Measurements from ENCODE around the gene ADD2. TPM values are rescaled to one million over a fixed set of nuclear protein-coding genes. Genes with fewer than 3 reads are reported as not detected.

Gene ADD2
- total RNA-seq, 8 experiments from 2014 or later = 0.49 to 66.9 (median 44.5) TPM

DNA sequence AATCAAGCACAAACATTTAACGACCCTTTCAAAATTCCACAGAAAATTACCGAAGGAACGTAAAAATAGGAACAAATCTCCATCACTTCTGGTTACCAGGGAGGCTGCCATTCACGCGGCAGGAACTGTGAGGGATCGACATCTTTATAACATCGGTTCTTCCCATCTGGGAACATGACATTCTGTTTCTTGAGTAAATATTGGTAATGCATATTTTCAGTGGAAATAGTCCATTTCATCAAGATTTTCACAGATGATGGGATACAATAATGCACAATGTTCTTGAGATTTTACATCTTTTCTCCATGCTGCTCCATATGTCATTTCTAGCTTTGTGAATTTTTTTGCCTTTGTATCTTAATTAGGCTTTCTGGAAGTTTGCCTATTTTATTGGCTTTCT lies 10.0 kb downstream of the ADD2 start:
- no peak for ATAC-seq (replicated peaks in 6 of 8)
- 10 to 100% (median 87%) methylated on average over 2 to 7 of the region's 7 CpGs for WGBS, 10 experiments
- H3K27ac ChIP-seq = no peak overlapping the region
- no peak overlapping the region for H3K4me3 ChIP-seq
- H3K4me1 ChIP-seq (replicated peaks in 1 of 2) = peaks cover 22 to 29% of the 10 kb centered on the region in 2 donors
- in situ Hi-C loops (cut with MboI; ENCODE audit: low pct_unique_long_range_greater_than_20kb in 2 of 9, low sequenced_read_pairs in 9 of 9, unreplicated experiment in 9 of 9) = no loop called here

DNA sequence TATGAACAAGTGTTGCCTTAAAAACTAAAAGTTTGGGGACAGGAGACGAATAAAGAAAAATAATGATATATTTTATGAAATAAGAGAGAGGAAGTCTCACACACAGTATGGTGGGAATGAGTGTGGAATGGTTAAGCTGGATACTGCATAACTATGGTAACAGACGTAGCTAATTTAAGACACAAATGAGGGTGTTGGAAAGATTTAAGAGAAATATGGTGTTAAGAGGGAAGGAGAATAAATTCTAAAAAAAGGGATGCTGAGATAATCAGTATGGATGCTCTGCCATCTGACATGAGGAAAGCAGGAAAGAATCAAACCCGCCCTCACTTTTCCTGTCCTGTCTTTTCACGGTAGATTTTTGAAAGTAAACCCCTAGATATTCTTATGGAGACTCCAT lies 10.6 kb downstream of the ADD2 start:
- H3K4me3 ChIP-seq = no peak overlapping the region
- H3K27ac ChIP-seq = no peak overlapping the region
- peaks cover 25 to 35% of the 10 kb centered on the region in 2 donors for H3K4me1 ChIP-seq (replicated peaks in 1 of 2)
- in situ Hi-C loops (cut with MboI; ENCODE audit: low pct_unique_long_range_greater_than_20kb in 2 of 9, low sequenced_read_pairs in 9 of 9, unreplicated experiment in 9 of 9) = no loop called here
- no peak for ATAC-seq (replicated peaks in 6 of 8)
- 17 to 100% (median 90%) methylated on average over 1 to 4 of the region's 4 CpGs for WGBS, 10 experiments

DNA sequence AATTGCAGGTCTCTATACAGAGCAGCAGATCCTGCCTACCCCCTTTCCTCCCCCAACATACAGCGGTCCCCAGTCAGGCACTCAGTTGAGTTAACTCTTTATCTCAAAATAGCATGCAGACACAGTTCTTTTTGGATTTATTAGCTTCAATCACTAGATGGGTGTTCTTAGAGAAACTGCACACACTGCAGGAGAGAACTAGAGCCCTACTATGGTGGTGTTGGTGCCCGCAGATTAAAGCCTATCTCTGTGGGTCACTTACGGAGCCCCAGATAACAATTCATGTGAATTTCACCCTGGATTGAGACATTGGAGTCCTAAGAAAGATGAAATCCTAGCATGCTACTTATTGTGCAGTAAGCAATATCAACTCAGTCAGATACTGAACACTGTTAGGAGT lies 11.9 kb downstream of the ADD2 start:
- WGBS, 10 experiments = 20 to 100% (median 96%) methylated on average over 1 to 3 of the region's 3 CpGs; no CpG with 5 or more reads in 3 of the 10 experiments
- Histone ChIP-seq H3K4me3 (no peak overlapping the region), H3K4me1 (replicated peaks in 1 of 2) (peaks cover 25 to 43% of the 10 kb centered on the region in 2 donors), H3K27ac (no peak overlapping the region)
- ATAC-seq (replicated peaks in 6 of 8) = no peak
- in situ Hi-C loops (cut with MboI; ENCODE audit: low pct_unique_long_range_greater_than_20kb in 2 of 9, low sequenced_read_pairs in 9 of 9, unreplicated experiment in 9 of 9) = no loop called here

DNA sequence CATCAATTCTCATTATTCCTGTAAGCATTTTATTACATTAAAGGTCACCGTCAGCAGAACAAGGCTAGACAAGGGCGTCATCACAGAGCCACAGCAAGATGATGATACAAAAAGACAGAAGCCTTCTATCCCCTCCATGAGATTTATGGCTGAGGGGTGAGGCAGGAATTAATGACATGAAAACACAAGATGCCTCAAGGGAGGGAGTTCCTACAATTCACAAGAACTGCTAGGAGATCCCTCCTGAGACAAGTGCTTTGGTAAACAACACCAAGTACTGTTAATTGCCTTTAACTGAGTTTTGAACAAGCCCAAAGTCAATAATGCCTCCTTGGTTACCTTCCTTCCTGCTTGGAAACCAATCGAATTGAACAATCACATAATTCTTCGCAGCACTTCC lies 14.1 kb downstream of the ADD2 start:
- 0 to 93% (median 47%) methylated on average over 1 to 4 of the region's 4 CpGs; no CpG with 5 or more reads in 1 of the 10 experiments for WGBS, 10 experiments
- H3K4me3 ChIP-seq = no peak overlapping the region
- ATAC-seq (replicated peaks in 6 of 8) = peak; percentile 41 to 98 (median 94)
- peak overlapping the region; percentile 20 to 44 for H3K27ac ChIP-seq
- peaks cover 23 to 43% of the 10 kb centered on the region in 2 donors for H3K4me1 ChIP-seq (replicated peaks in 1 of 2)
- in situ Hi-C loops (cut with MboI; ENCODE audit: low pct_unique_long_range_greater_than_20kb in 2 of 9, low sequenced_read_pairs in 9 of 9, unreplicated experiment in 9 of 9) = no loop called here

DNA sequence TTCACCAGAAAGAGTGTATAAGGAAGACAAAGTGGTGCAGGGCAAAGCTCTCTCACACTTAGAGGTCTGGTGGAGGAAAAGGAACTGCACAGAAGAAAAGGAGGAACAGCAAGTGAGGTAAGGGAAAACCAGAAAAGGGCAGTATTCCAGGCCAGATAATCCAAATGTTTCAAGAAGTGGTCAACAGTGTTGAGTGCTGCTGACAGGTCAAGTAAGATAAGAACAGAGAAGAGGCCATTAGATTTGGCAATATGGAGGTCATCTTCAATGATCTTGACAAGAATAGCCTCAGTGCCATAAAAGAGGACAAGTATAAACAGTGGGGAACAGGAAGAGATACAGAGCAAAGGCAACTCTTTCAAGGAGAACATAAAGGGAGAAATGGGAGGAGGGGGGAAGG lies 15.0 kb downstream of the ADD2 start:
- Histone ChIP-seq H3K27ac (peak overlapping the region in 1 of 2 donors; percentile 33), H3K4me3 (no peak overlapping the region), H3K4me1 (replicated peaks in 1 of 2) (peaks cover 23 to 42% of the 10 kb centered on the region in 2 donors)
- in situ Hi-C loops (cut with MboI; ENCODE audit: low pct_unique_long_range_greater_than_20kb in 2 of 9, low sequenced_read_pairs in 9 of 9, unreplicated experiment in 9 of 9) = no loop called here
- no peak for ATAC-seq (replicated peaks in 6 of 8)

DNA sequence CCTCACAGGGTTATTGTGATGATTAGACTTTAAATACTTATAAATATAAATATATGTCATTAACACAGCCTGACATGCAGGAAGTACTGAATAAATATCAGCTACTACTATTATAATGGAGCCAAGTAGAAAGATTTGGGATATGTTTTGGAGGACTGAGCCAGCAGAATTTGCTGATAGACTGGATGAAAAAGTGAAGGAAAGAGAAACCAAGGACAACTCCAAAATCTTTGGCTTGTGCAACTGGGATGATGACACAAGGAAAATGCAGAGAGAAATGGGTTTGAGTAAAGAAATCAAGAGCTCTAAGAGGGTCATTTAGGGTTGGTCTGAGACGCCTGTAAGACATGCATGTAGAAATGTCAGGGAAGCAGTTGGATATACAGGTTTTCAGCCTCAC lies 15.6 kb downstream of the ADD2 start:
- in situ Hi-C loops (cut with MboI; ENCODE audit: low pct_unique_long_range_greater_than_20kb in 2 of 9, low sequenced_read_pairs in 9 of 9, unreplicated experiment in 9 of 9) = no loop called here
- ATAC-seq (replicated peaks in 6 of 8) = no peak
- Histone ChIP-seq H3K4me1 (replicated peaks in 1 of 2) (peaks cover 23 to 36% of the 10 kb centered on the region in 2 donors), H3K27ac (no peak overlapping the region), H3K4me3 (no peak overlapping the region)
- 60 to 100% (median 90%) methylated on average over 1 of the region's 1 CpG; no CpG with 5 or more reads in 4 of the 10 experiments for WGBS, 10 experiments

DNA sequence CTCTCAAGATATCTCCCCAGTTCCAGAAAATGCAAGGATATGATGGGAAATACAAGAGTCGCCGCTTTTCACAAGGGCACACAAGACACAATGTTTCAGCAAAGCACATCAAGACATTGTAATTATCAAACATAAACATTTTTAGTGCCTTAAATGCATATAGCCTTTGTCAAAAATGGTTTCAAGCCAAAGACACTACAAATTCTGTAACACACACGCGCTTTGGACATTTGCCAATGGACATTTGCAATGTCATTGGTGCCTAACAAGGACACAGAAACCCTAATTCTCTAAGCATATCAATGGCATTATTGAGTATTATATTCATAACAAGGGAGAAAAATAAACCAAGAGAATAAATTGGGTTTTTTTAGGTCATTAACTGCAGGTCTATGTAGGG lies 16.1 kb downstream of the ADD2 start:
- no peak overlapping the region for H3K27ac ChIP-seq
- ATAC-seq (replicated peaks in 6 of 8) = no peak
- in situ Hi-C loops (cut with MboI; ENCODE audit: low pct_unique_long_range_greater_than_20kb in 2 of 9, low sequenced_read_pairs in 9 of 9, unreplicated experiment in 9 of 9) = no loop called here
- H3K4me3 ChIP-seq = no peak overlapping the region
- 33 to 100% (median 89%) methylated on average over 1 to 4 of the region's 4 CpGs; no CpG with 5 or more reads in 3 of the 10 experiments for WGBS, 10 experiments
- peaks cover 23 to 35% of the 10 kb centered on the region in 2 donors for H3K4me1 ChIP-seq (replicated peaks in 1 of 2)

DNA sequence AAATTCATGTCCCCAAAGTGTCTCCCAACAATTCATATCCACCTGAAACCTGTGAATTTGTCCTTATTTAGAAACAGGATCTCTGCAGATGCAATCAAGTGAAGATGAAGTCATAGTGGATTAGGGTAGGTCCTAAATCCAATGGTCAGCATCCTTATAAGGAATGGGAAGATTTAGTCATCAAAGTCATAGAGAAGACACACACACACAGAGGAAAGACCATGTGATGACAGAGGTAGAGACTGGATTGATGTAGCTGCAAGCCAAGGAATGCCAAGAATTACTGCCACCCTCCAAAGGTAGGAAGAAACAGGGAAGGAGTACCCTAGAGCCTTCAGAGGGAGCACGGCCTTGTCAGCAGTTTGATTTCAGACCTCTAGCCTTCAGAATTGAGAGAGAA lies 17.7 kb downstream of the ADD2 start:
- ATAC-seq (replicated peaks in 6 of 8) = no peak
- Histone ChIP-seq H3K4me3 (no peak overlapping the region), H3K4me1 (replicated peaks in 1 of 2) (peaks cover 37 to 49% of the 10 kb centered on the region in 2 donors), H3K27ac (no peak overlapping the region)
- 0 to 100% (median 75%) methylated on average over 1 of the region's 1 CpG; no CpG with 5 or more reads in 6 of the 10 experiments for WGBS, 10 experiments
- in situ Hi-C loops (cut with MboI; ENCODE audit: low pct_unique_long_range_greater_than_20kb in 2 of 9, low sequenced_read_pairs in 9 of 9, unreplicated experiment in 9 of 9) = no loop called here

DNA sequence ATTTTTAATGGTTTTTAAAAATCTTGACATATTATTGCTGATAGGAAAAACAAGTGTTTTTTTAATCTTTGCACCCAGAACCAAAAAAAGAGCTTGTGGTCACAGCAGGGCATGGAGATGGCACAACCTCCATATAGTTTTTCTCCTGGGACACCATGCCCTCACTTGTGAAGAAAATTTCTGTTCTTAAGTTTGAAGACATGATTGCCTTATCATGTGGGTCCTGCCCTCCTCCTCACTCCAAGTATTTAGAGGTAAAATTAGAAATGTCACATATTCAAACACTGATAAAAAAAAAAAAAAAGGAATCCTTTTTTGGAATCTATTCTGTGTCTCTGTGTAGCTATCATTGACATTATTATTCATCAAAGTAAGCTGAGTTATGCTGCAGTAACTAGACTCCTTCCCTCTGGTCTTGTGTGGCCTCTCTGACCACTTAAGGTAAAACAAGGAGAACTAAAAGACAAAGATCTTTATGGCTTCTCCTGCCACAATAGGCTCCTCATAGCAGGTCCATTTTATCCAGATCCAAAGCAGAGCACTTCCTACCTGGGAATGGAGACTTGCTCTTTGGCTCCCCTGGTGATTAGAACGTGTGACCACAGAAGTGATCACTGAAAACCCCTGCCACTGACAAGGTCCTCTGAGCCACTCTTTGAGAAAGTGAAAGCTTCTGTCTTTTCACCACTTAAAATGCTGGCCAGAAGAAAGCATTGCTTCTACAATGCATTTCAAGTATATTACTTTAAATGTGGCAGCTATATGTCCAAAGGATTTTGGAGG lies 19.8 kb downstream of the ADD2 start:
- 17 to 100% (median 55%) methylated on average over 1 of the region's 1 CpG; no CpG with 5 or more reads in 6 of the 10 experiments for WGBS, 10 experiments
- peak in 1 of 8 experiments; percentile 40 for ATAC-seq (replicated peaks in 6 of 8)
- peaks cover 32 to 48% of the 10 kb centered on the region in 2 donors for H3K4me1 ChIP-seq (replicated peaks in 1 of 2)
- in situ Hi-C loops (cut with MboI; ENCODE audit: low pct_unique_long_range_greater_than_20kb in 2 of 9, low sequenced_read_pairs in 9 of 9, unreplicated experiment in 9 of 9) = no loop called here
- H3K27ac ChIP-seq = no peak overlapping the region
- H3K4me3 ChIP-seq = no peak overlapping the region

DNA sequence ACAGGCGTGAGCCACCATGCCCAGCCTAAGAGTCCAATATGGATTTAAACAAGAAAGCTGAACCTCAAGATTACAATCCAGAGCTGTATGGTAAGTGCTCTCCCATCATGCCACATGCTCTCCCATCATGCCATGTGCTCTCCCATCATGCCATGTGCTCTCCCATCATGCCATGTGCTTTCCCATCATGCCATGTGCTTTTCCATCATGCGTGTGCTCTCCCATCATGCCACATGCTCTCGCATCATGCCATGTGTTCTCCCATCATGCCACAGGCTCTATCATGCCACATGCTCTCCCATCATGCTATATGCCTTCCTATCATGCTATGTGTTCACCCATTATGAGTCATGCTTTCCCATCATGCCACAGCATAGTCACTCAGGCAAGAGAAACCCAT lies 20.7 kb downstream of the ADD2 start:
- ATAC-seq (replicated peaks in 6 of 8) = peak in 1 of 8 experiments; percentile 48
- WGBS, 10 experiments = 94 to 100% (median 100%) methylated on average over 1 to 2 of the region's 3 CpGs; no CpG with 5 or more reads in 5 of the 10 experiments

DNA sequence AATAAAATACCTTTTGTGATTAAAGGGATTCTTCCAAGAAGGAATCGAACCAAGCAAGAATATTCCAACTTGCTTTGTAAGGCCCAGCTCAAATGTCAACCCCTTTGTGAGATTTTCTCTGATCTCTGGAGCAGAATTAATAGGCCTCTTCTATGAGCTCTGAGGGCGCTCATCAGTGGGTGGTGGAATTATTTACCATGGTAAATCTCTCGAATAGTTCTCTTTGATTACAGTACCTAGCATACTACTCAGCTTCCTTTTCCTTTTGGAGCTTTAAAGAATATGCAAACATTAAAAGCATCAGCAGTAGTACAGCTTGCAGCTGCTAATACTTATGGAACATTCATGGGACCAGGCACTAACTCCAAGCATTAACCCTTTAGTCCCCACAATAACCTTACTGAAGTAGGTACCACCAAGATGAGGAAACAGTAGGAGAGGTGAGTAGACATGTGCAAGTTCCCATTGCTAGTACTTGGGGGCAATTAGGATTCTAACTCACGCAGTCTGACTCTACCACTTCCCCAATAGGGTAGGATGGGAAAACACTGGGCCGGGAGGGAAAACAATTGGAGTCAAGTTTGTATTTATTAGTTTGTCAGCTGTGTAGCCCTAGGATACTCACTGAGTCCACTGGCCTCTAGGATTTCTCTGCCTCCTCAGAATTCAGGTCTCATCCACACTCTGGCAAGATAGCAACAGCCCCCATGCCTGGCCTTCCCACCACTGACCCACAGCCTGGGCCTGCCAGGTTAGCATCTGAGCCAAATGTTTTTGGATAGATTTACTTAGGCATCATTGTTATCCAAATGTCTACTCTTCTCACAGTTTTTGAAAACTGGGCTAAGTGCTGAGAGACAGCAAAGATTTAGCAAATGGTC lies 21.7 kb downstream of the ADD2 start:
- ATAC-seq (replicated peaks in 6 of 8) = peak in 6 of 8 experiments; percentile 50 to 75 (median 65)
- Histone ChIP-seq H3K4me3 (no peak overlapping the region), H3K4me1 (replicated peaks in 1 of 2) (peaks cover 32% of the 10 kb centered on the region in 2 donors), H3K27ac (no peak overlapping the region)
- in situ Hi-C loops (cut with MboI; ENCODE audit: low pct_unique_long_range_greater_than_20kb in 2 of 9, low sequenced_read_pairs in 9 of 9, unreplicated experiment in 9 of 9) = no loop called here
- WGBS, 10 experiments = 0 to 37% (median 8%) methylated on average over 1 to 4 of the region's 5 CpGs; no CpG with 5 or more reads in 1 of the 10 experiments

More for the DNA sequence above, 20.7 kb downstream of the ADD2 start:
- Histone ChIP-seq H3K4me1 (replicated peaks in 1 of 2) (peaks cover 27 to 39% of the 10 kb centered on the region in 2 donors), H3K4me3 (no peak overlapping the region), H3K27ac (no peak overlapping the region)
- in situ Hi-C loops (cut with MboI; ENCODE audit: low pct_unique_long_range_greater_than_20kb in 2 of 9, low sequenced_read_pairs in 9 of 9, unreplicated experiment in 9 of 9) = no loop called here

DNA sequence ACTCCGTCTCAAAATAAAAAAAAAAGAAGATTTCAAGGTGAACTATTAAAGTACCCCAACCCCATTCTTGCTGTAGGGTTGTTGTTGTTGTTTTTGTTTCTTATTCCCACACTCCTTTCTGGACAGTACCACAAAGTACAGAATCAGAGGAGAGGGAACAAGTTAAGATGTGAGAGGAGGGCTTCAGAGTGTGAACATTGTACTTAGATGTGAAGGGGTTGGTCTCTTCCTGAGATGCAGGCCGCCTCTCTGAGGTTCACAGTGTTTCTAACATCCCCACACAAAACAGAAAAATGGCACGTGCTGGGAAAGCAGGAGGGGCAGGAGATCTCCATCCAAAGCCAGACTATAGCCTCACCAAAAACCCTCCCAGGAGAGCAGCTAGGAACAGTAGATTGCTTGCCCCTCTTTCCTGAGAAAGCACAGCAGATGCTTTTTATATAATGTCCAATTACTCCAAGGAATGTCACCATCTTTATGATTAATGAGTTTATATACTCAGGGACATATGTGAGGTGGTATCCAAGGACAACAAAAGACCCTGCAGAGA lies 22.6 kb downstream of the ADD2 start:
- ATAC-seq (replicated peaks in 6 of 8) = peak in 4 of 8 experiments; percentile 30 to 45 (median 40)
- peaks cover 37 to 38% of the 10 kb centered on the region in 2 donors for H3K4me1 ChIP-seq (replicated peaks in 1 of 2)
- WGBS, 10 experiments = 0 to 39% (median 10%) methylated on average over 1 to 2 of the region's 3 CpGs; no CpG with 5 or more reads in 7 of the 10 experiments
- no peak overlapping the region for H3K4me3 ChIP-seq
- in situ Hi-C loops (cut with MboI; ENCODE audit: low pct_unique_long_range_greater_than_20kb in 2 of 9, low sequenced_read_pairs in 9 of 9, unreplicated experiment in 9 of 9) = no loop called here
- H3K27ac ChIP-seq = peak overlapping the region in 1 of 2 donors; percentile 5

DNA sequence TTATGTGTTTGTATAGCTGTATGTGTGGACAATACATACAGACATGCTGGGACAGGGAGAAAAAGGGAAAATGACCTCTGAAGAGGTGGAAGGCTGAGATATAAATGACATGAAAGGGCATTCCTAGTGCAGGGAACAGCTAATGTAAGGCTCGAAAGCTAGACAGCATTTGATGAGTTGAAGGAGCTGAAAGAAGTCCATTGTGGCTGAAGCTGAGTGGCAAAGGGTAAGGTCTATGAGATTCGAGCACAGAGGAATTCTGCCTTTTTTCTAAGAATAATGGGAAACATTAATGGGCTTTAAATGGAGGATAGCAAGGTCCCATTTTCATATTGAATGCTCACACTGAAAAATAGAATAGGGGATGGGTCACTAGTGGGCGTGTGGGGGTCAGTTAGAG lies 23.6 kb downstream of the ADD2 start:
- peak in 4 of 8 experiments; percentile 40 to 55 (median 44) for ATAC-seq (replicated peaks in 6 of 8)
- H3K27ac ChIP-seq = no peak overlapping the region
- in situ Hi-C loops (cut with MboI; ENCODE audit: low pct_unique_long_range_greater_than_20kb in 2 of 9, low sequenced_read_pairs in 9 of 9, unreplicated experiment in 9 of 9) = no loop called here

More for the DNA sequence above, 23.6 kb downstream of the ADD2 start:
- Histone ChIP-seq H3K4me3 (no peak overlapping the region), H3K4me1 (replicated peaks in 1 of 2) (peaks cover 37 to 38% of the 10 kb centered on the region in 2 donors)
- WGBS, 10 experiments = 0 to 83% (median 5%) methylated on average over 1 to 3 of the region's 3 CpGs; no CpG with 5 or more reads in 3 of the 10 experiments
